Measurements from ENCODE around the gene C4BPB. TPM values are rescaled to one million over a fixed set of nuclear protein-coding genes. Genes with fewer than 3 reads are reported as not detected.

The C4BPB gene
- not detected in 2 replicates for total RNA-seq (2021)
- long read RNA-seq, result 0 reads

- no peak for DNase-seq
- Mint-ChIP-seq H3K9me3 (no peaks in the 10 kb centered on the region), H3K27ac (no peak within 1 kb of the TSS; a peak in 1 of 7 replicates), H3K36me3 (ENCODE audit: insufficient read depth in 1 of 3, low read depth in 3 of 3) (no peaks in the 10 kb centered on the region), H3K4me1 (peaks cover 12 to 16% of the 10 kb centered on the region in 2 experiments), H3K4me3 (no peak within 1 kb of the TSS), H3K27me3 (ENCODE audit: low read depth) (no peaks in the 10 kb centered on the region; the same call in 1 of the 2 replicates)
- Histone ChIP-seq H3K79me1 (ENCODE audit: insufficient read depth, low read depth, low read length, poor library complexity, severe bottlenecking) (no peaks in the 10 kb centered on the region), H3K23me2 (ENCODE audit: insufficient read length, low read depth, low read length, poor library complexity, severe bottlenecking) (no peaks in the 10 kb centered on the region), H2BK5ac (ENCODE audit: insufficient read length, low read length) (no peak within 1 kb of the TSS), H4K20me1 (ENCODE audit: control insufficient read depth, insufficient read depth, insufficient read length) (no peaks in the 10 kb centered on the region), H2AFZ (ENCODE audit: low read length) (no peak within 1 kb of the TSS), H4K91ac (ENCODE audit: insufficient read length, low read depth, low read length) (no peak within 1 kb of the TSS), H3K4me1 (ENCODE audit: insufficient read depth, low read length) (no peaks in the 10 kb centered on the region; the same call in 1 of the 2 replicates), H2BK20ac (ENCODE audit: low read depth, low read length, poor library complexity, severe bottlenecking) (no peak within 1 kb of the TSS), H3K27ac (ENCODE audit: insufficient read length, low read depth, low read length) (no peak within 1 kb of the TSS), H3K4me2 (ENCODE audit: insufficient read depth, insufficient read length, low read length) (no peak within 1 kb of the TSS), H2BK15ac (ENCODE audit: low read depth, low read length) (no peak within 1 kb of the TSS), H4K5ac (ENCODE audit: insufficient read length, low read depth, low read length) (no peak within 1 kb of the TSS), H3K14ac (ENCODE audit: insufficient read depth, low read length) (no peak within 1 kb of the TSS), H3K79me2 (ENCODE audit: insufficient read depth, low read length) (no peaks in the 10 kb centered on the region), H3K27me3 (ENCODE audit: insufficient read depth, low read length) (no peaks in the 10 kb centered on the region), H2BK12ac (ENCODE audit: insufficient read length, low read depth, low read length) (no peak within 1 kb of the TSS), H3K9me3 (ENCODE audit: control insufficient read depth, low read depth, low read length) (no peaks in the 10 kb centered on the region), H3T11ph (ENCODE audit: low read length) (no peak within 1 kb of the TSS), H4K8ac (replicated peaks; ENCODE audit: insufficient read length, low read depth, low read length) (no peak within 1 kb of the TSS), H2BK120ac (ENCODE audit: low read depth, low read length, poor library complexity, severe bottlenecking) (no peak within 1 kb of the TSS), H3K23ac (ENCODE audit: insufficient read length, low read depth, low read length) (no peak within 1 kb of the TSS), H3K4ac (ENCODE audit: low read depth, low read length) (no peak within 1 kb of the TSS), H2AK5ac (ENCODE audit: insufficient read length, low read length) (no peak within 1 kb of the TSS), H3K18ac (ENCODE audit: insufficient read length, low read depth, low read length) (no peak within 1 kb of the TSS), H3K56ac (ENCODE audit: insufficient read length, low read depth, low read length) (no peak within 1 kb of the TSS), H3K9ac (ENCODE audit: extremely low read depth, insufficient read length, low read length) (no peak within 1 kb of the TSS)
- WGBS (ENCODE audit: extremely low coverage, insufficient read length, low lambda C conversion rate), result no CpG with 5 or more reads among the region's 9 CpGs
- TF ChIP-seq CTCF (conservative IDR thresholded peaks at IDR 0.05), result no peak
These were observed at the start of gene C4BPB for GRCh38 chr1:207088701-207089626. Gene C4BPB (plus strand): TSS chr1:207088860. CDS start chr1:207089532, 672 bp downstream.
